Right lobe of liver (tissue), 6 donors: ENCODE data around the gene HDAC7. TPM values are rescaled to one million over a fixed set of nuclear protein-coding genes. Genes with fewer than 3 reads are reported as not detected.

ENCODE experiments used
- ATAC-seq, 4 donors: fragments of 200-7000 bp; cut with Tn5 transposase; one replicate each; pipeline ENCODE4 v1.9.1; 2020; ENCODE audit warnings: mild to moderate bottlenecking in 4 of 4, moderate library complexity in 4 of 4
- DNase-seq, 3 donors: peaks; one replicate each; pipeline ENCODE4 v3.0.0-alpha.2; 2020
- H3K27ac ChIP-seq, 3 donors: fragments of 200-600 bp; one replicate each; pipeline ENCODE4 v1.8.0; 2022
- H3K27me3 ChIP-seq, 2 donors: fragments of 200-600 bp; one replicate each; pipeline ENCODE4 v1.8.0; 2022
- H3K36me3 ChIP-seq, 4 donors: fragments of 200-600 bp; sonication (generic) in 1 of 4; one replicate each; pipeline versions ENCODE4 v1.5.1 to v1.8.0; 2017 to 2022; ENCODE audit warnings: control low read depth in 1 of 4
- H3K4me1 ChIP-seq, 4 donors: fragments of 200-600 bp; sonication (generic) in 1 of 4; one replicate each; pipeline versions ENCODE4 v1.5.1 to v1.8.0; 2017 to 2022; ENCODE audit warnings: control low read depth in 1 of 4
- H3K4me3 ChIP-seq, 3 donors: fragments of 200-600 bp; one replicate each; pipeline ENCODE4 v1.8.0; 2022
- H3K9me3 ChIP-seq, 4 donors: fragments of 200-600 bp; sonication (generic) in 1 of 4; one replicate each; pipeline versions ENCODE4 v1.5.1 to v1.8.0; 2017 to 2022; ENCODE audit warnings: control low read depth in 1 of 4
- CTCF ChIP-seq, 4 donors: fragments of 200-600 bp in 3 of 4; fragments of 450-650 bp in 1 of 4; IDR thresholded peaks; one replicate each; pipeline versions ENCODE4 v1.5.1 to v1.8.0; 2016 to 2022; ENCODE audit warnings: antibody characterized with exemption in 4 of 4, mild to moderate bottlenecking in 2 of 4
- POLR2A ChIP-seq: fragments of 450-650 bp; IDR thresholded peaks from one replicate; pipeline ENCODE4 v1.6.1; 2017; ENCODE audit warnings: antibody characterized with exemption, mild to moderate bottlenecking
- WGBS: methylation state at CpG from one replicate; pipeline ENCODE4 v1.1.6; 2018; ENCODE audit warnings: low coverage, low lambda C conversion rate; ENCODE audit not compliant: insufficient coverage; ENCODE audit errors: missing lambda C conversion rate; 5-methylcytosine and 5-hydroxymethylcytosine counted together
- intact Hi-C, 2 donors: fragments of 100-400 bp; cut with DNase I; formaldehyde crosslinking; loops; one replicate each; pipeline versions ENCODE4 v1.11.2 to v1.14.1; 2022
- total RNA-seq, 6 experiments: library from RNA; depleted of rRNA in 2 of 6; stranded (reverse); fragments of >200 nt in 2 of 6; fragmentation: NEBNext Ultra II Directional in 3 of 6; extraction: Animal tissue kit (Norgen Biotek cat#: 25700) in 3 of 6; gene quantifications; one replicate each; pipeline versions ENCODE4 v1.1.0 to v1.2.4, GENCODE V29; 2016 to 2023
- donor health status: DM: no; HTN: yes; CAD: no.
- donor health status: DM: no; HTN: no; CAD: no.
- donor health status: DM: no; HTN: no; CAD: no.
- donor health status: DM: no; HTN: yes; CAD: no.
- donor health status: DM: no; HTN: yes; CAD: no.

Gene HDAC7
- total RNA-seq, 6 experiments from 2014 or later, result 6.6 to 18.8 (median 8.4) TPM

GRCh38 chr12:47783024-47783755 lies 36.5 kb downstream of the HDAC7 start:
- H3K36me3 ChIP-seq, result peaks cover 0 to 27% (median 10%) of the 10 kb centered on the region in 4 donors
- no peak overlapping the region for H3K4me3 ChIP-seq
- H3K9me3 ChIP-seq, result no peaks in the 10 kb centered on the region
- ATAC-seq (no peak), DNase-seq (peak in 1 of 3 donors; percentile 42)
- TF ChIP-seq CTCF (IDR thresholded peaks at IDR 0.05), result no peak
- no peak for TF ChIP-seq POLR2A
- intact Hi-C loops, result no loop called here
- H3K27me3 ChIP-seq, result no peaks in the 10 kb centered on the region
- H3K27ac ChIP-seq, result no peak overlapping the region
- 90% methylated on average over 2 of the region's 17 CpGs for WGBS
- no peaks in the 10 kb centered on the region for H3K4me1 ChIP-seq

GRCh38 chr12:47782372-47782770 lies 37.3 kb downstream of the HDAC7 start:
- intact Hi-C loops, result no loop called here
- ATAC-seq, result no peak
- no peak overlapping the region for H3K4me3 ChIP-seq
- H3K27me3 ChIP-seq, result no peaks in the 10 kb centered on the region
- DNase-seq, result peak in 1 of 3 donors; percentile 28
- TF ChIP-seq CTCF (IDR thresholded peaks at IDR 0.05) (no peak), POLR2A (no peak)
- no peak overlapping the region for H3K27ac ChIP-seq
- H3K36me3 ChIP-seq, result peaks cover 0 to 22% (median 10%) of the 10 kb centered on the region in 4 donors
- H3K4me1 ChIP-seq, result peaks cover 0 to 2% (median 0%) of the 10 kb centered on the region in 4 donors
- H3K9me3 ChIP-seq, result no peaks in the 10 kb centered on the region
- no CpG with 5 or more reads among the region's 8 CpGs for WGBS

GRCh38 chr12:47781479-47782371 lies 38.0 kb downstream of the HDAC7 start:
- peaks cover 0 to 17% (median 10%) of the 10 kb centered on the region in 4 donors for H3K36me3 ChIP-seq
- no peaks in the 10 kb centered on the region for H3K9me3 ChIP-seq
- H3K4me1 ChIP-seq, result peaks cover 0 to 9% (median 0%) of the 10 kb centered on the region in 4 donors
- H3K27me3 ChIP-seq, result no peaks in the 10 kb centered on the region
- intact Hi-C loops, result no loop called here
- DNase-seq, result no peak
- no peak overlapping the region for H3K4me3 ChIP-seq
- 61% methylated on average over 6 of the region's 13 CpGs for WGBS
- ATAC-seq, result no peak
- TF ChIP-seq CTCF (IDR thresholded peaks at IDR 0.05) (no peak), POLR2A (no peak)
- no peak overlapping the region for H3K27ac ChIP-seq

GRCh38 chr12:47779943-47780504 lies 39.7 kb downstream of the HDAC7 start:
- ATAC-seq, result no peak
- no peak for DNase-seq
- Histone ChIP-seq H3K9me3 (no peaks in the 10 kb centered on the region), H3K4me1 (peaks cover 0 to 14% (median 0%) of the 10 kb centered on the region in 4 donors), H3K36me3 (peaks cover 0 to 13% (median 7%) of the 10 kb centered on the region in 4 donors), H3K27me3 (no peaks in the 10 kb centered on the region), H3K27ac (no peak overlapping the region), H3K4me3 (no peak overlapping the region)
- no CpG with 5 or more reads among the region's 11 CpGs for WGBS
- intact Hi-C loops, result loop anchor here in 1 of 2 donors (5.0 kb wide), 1 partner anchor 38 kb away; no protein-coding TSS in a partner anchor
- TF ChIP-seq POLR2A, result no peak
